Neural progenitor cell (in vitro differentiated cells): ENCODE results near the gene DOCK10.

ENCODE experiments used
- EZH2 ChIP-seq: fragments of 200-600 bp; sonication (generic); IDR thresholded peaks from 2 replicates; pipeline ENCODE4 v1.6.1; 2017; ENCODE audit warnings: antibody characterized with exemption, mild to moderate bottlenecking, moderate library complexity
- EZH2phosphoT487 ChIP-seq: fragments of 200-600 bp; sonication (generic); IDR thresholded peaks from 2 replicates; pipeline ENCODE4 v1.6.1; 2017; ENCODE audit warnings: antibody characterized with exemption
- TF ChIP-seq, protein P1 (sequence below): fragments of 200-600 bp; sonication (generic); IDR thresholded peaks from 2 replicates; pipeline ENCODE4 v1.5.1; 2017; ENCODE audit warnings: antibody characterized with exemption, mild to moderate bottlenecking

DNA sequence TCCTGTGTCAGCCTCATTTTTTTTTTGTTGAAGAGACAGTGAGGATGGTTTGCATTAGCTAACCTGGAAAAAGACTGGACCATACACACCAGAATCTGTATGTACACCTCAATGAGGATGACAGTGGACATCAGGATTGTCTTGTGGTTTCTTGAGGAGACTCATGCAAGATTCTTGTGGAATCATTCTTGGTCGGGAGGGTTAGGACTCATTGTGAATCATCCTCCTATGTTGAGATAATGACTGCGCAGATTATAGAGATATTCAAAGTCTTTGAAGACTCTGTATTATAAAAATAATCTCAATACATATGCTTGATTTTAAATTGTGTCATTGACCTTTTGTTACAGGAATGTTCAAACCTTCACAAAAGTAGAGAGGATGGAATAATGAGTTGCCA, 49.1 kb upstream of the DOCK10 start:
- TF ChIP-seq, protein P1, sequence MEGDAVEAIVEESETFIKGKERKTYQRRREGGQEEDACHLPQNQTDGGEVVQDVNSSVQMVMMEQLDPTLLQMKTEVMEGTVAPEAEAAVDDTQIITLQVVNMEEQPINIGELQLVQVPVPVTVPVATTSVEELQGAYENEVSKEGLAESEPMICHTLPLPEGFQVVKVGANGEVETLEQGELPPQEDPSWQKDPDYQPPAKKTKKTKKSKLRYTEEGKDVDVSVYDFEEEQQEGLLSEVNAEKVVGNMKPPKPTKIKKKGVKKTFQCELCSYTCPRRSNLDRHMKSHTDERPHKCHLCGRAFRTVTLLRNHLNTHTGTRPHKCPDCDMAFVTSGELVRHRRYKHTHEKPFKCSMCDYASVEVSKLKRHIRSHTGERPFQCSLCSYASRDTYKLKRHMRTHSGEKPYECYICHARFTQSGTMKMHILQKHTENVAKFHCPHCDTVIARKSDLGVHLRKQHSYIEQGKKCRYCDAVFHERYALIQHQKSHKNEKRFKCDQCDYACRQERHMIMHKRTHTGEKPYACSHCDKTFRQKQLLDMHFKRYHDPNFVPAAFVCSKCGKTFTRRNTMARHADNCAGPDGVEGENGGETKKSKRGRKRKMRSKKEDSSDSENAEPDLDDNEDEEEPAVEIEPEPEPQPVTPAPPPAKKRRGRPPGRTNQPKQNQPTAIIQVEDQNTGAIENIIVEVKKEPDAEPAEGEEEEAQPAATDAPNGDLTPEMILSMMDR = no peak
- no peak for TF ChIP-seq EZH2phosphoT487
- no peak for TF ChIP-seq EZH2
